RKO (cell line): ENCODE data around the gene SOX14.
A peak's percentile ranks its signal among the peaks of the same experiment; 100 is the strongest.

ENCODE experiments used
- DNase-seq: peaks from one replicate; pipeline ENCODE4 v3.0.0-alpha.2; 2016; ENCODE audit warnings: low spot score

The SOX14 gene

DNA sequence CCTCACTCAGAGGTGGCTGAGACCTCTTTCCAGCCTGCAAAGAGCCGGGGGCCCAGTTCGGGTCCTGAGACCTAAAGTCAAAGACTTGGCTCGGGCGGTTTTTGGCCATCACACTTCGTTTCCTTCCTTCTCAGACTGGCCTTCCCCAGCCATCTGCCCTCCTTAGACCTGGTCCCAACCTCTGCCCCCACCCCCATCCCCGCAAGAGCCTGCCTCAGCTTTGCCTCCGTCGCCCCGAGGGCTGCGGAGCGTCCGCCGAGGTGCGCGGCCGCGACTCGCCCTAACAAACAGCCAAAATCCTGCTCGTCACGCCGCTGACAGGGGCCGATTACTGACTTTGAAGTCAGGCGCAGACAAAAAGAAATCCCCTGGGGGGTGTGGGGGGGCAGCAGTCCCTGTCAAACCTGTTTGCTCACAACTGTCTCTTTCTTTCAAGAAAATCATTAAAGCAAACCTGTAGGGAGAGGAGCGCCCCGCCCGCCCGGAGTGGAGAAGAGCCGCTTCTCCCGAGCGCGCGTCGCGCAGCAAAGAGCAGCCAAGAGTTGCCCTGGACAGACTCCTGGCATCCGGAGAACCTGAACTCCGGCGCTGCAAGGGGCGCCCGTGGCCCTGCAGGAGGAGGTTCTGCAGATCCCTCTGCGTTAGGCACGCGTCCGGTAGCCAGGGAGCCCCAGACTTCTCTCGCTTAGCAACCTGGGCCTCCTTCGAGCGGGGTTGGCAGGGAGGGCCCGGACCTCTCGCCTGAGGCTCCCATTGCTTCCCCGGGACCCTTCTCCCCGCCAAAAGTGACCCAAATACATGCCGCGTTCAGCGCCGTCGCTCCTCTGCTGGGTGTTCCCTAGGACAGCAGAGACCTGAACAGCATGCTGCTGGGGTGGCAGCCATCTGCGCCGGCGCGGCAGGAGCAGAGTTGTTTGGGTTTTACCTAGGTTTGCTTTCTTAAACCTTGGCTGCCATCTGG lies 4.5 kb downstream of the SOX14 start:
- no peak for DNase-seq

DNA sequence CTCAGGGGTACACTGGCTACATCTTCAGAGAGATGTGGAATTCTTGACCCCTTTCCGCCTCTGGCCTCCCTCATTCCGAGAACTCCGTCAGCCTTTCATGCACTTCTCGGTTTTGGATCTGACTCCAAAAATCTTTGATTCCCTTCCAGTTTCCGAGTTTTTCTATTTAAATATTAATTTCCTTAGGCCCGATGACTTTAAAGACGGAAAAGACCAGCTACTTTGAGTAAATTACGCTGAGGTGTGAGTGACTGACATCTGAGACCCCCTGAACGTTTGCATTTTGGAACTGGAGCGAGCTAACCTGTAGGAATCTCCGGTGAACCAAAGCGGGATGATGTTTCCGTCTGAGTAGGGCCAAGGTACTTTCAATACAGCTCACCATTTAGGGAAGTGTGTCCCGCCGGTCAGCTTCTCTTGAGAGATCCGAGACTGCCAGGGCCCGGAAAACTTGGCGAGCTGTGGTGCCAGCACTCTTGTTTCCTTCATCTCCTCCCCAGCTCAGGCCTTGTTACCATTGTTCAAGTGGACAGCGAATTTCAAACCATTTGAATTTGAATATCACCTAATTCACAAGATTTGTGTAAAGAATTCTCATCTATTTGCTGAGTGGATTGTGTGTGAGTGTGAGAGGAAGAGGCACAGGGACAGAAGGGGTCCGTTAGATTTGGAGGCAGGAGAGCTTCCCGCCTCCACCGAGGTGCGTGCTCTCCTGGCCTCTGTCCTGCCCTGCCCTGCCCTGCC lies 5.4 kb downstream of the SOX14 start:
- no peak for DNase-seq

GRCh38 chr3:137770066-137770834 lies 6.1 kb downstream of the SOX14 start:
- no peak for DNase-seq

DNA sequence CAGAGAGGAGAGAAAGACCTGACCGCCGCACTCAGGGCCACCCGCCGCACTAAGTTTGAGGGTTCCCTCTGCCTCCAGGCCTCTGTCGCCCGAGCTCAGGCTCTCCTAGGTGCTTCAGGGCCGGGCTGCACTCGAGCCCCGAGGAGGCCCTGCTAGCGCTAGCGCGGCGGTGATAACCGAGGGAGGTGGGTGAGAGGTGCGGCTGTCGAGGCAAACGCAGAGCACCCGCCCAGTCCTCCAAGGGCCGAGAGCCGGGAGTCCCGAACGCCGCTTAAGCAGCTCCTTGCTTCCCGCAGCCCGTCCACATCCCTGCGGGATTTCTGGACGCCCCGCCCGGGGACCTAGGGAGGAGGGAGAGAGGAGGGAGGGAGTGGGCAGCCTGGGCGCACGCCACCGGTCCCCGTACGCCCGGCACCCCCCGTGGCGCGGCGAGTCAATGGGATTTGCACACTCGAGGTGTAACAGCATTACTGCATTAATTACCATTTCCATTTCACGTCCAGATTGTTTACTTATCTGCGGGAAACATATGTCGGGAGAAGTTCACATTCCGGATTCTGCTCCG lies 6.8 kb downstream of the SOX14 start:
- no peak for DNase-seq

- no peak for DNase-seq
Observed at GRCh38 chr3:137771401-137772213, 7.5 kb downstream of the SOX14 start.

- DNase-seq, result no peak
Observed at GRCh38 chr3:137772214-137772955, 8.3 kb downstream of the SOX14 start.

DNA sequence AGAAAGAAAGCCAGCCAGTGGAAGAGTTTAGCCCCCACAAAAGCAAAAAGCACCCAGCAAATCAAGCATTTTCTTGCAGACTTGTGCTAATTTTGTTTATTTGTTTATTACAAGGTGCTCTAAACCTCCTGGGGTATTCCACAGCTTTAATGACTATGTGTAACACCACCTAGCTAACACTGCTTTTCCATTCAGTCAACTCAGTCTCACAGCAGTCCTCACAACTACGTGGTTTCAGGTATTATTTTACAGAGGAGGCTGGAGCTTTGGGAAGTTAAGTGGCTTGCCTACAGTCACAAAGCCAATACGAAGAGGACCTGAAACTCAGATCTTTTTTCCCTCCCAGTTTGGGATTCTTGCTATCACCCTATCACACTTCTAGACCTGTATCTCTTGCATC lies 14.8 kb downstream of the SOX14 start:
- DNase-seq, result no peak

DNA sequence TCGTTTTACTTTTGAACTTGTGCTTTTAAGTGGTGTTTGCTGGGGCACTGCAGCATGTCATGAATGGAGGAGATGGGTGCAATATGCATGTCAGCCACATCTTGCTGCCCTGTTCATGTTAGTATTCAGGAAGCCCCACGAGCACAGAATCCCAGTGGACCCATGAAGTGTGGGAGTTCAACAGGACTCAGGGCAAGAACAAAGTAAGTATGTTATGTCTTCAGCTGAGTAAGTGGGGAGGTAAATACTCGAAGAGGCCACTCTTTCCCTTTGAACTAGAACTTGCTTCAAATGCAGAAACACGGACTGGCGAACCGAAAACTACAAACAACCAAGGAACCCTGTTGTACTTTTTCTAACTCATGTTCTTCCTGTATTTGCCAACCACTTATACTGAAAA lies 23.4 kb downstream of the SOX14 start:
- DNase-seq, result no peak

DNA sequence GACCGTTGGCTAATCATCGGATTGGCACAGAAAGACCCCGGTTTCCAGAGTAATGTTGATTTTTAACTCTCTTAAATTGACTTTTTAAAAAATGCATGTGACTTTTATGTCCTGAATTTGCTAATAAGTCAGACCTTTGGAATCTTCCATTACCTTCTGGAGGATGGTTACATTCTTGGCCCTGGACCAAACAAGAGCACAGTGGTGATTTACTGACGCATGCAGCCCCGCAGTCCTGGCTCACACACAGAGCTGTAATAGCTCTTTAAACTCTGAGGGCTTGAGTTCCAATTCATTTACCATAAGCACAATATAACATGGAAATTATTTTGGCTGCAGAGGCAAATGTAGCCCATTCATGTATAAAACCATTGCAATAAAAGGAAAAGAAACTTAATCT lies 25.1 kb downstream of the SOX14 start:
- DNase-seq, result no peak

GRCh38 chr3:137792626-137793271 lies 28.6 kb downstream of the SOX14 start:
- DNase-seq, result peak; percentile 70

DNA sequence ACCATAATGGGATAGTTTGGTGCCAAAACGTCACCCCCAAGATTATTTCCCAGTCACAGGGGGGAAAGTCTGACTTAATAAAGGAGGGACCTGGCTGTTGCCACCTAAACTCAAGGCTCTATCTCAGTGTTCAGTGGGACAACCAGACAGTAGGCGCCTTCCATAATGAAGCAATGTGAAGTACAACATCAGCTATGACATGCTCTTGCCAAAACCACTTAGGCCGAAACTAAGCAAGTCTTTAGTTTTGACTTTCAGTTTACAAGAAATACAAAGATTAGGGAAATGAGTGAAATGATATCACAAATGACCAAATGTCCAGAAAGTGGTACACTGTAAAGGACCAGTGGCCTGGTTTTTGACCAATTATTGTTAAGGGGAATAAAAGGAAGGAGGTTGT lies 32.9 kb downstream of the SOX14 start:
- DNase-seq, result no peak

DNA sequence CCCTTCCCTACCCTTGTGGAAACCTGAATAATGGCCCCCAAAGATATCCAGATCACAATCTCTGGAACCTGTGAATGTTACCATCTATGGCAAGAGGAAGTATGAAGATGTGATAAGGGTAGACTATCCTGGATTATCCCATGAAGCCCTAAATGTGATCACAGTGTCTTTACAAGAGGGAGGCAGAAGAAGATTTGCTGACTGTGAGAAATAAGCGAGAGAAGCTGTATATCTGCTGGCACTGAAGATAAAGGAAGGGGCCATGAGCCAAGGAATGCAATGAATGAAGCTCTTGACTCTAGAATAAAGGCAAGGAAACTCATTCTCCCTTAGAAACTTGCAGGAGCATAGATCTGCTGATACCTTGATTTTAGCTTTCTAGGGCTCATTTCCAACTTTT lies 39.1 kb downstream of the SOX14 start:
- no peak for DNase-seq

GRCh38 chr3:137807998-137808397 lies 43.9 kb downstream of the SOX14 start:
- no peak for DNase-seq

- DNase-seq, result no peak
Observed at GRCh38 chr3:137809509-137809908, 45.4 kb downstream of the SOX14 start.

- no peak for DNase-seq
Observed at GRCh38 chr3:137812023-137812422, 47.9 kb downstream of the SOX14 start.

DNA sequence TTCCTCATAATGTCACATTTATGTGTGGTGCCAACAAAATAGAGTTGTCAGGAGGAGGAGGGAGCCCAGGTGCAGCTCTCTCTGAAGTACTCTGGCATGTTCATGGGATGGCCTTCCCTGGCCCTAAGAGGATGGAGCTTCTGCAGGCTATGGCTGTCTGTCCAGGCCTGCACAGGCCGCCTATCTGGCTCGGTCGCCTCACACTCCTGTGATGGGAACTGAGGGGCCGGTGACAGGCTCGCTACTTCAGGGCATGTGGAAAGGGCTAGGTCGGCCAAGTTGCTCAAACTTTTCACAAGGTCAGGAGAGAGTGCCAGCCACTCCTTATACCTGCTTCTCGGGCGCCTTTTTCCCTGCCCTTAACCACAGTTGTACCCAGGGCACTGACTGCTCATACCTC lies 51.1 kb downstream of the SOX14 start:
- DNase-seq, result no peak
